HepG2 (cell line): ENCODE measurements around the gene HOXD4. TPM values are rescaled to one million over a fixed set of nuclear protein-coding genes. Genes with fewer than 3 reads are reported as not detected.

Experiments
- EP300 ChIP-seq, 3 experiments: sonication (generic) in 1 of 3; formaldehyde crosslinking in 1 of 3; IDR thresholded peaks; 2 replicates each; pipeline versions ENCODE4 v1.5.1 to v1.6.1; 2011 to 2020; ENCODE audit warnings: low read depth in 2 of 3, low read length in 2 of 3, borderline replicate concordance in 1 of 3, improper control_type of control experiment in 1 of 3, mild to moderate bottlenecking in 1 of 3, missing genetic modification reagents in 1 of 3, moderate library complexity in 1 of 3
- FLYWCH1 ChIP-seq: sonication (generic); formaldehyde crosslinking; IDR thresholded peaks from 2 replicates; pipeline ENCODE4 v1.8.1; 2023; ENCODE audit warnings: mild to moderate bottlenecking, missing genetic modification reagents
- HBP1 ChIP-seq: IDR thresholded peaks from 2 replicates; pipeline ENCODE4 v1.6.1; 2016; ENCODE audit warnings: low read depth, control low read depth
- HINFP ChIP-seq: sonication (generic); formaldehyde crosslinking; IDR thresholded peaks from 2 replicates; pipeline ENCODE4 v1.4.0; 2020; ENCODE audit warnings: low read depth, mild to moderate bottlenecking, missing genetic modification reagents
- KAT7 ChIP-seq: IDR thresholded peaks from 2 replicates; pipeline ENCODE4 v1.6.1; 2018; ENCODE audit warnings: borderline replicate concordance, missing compliant biosample characterization
- KDM4B ChIP-seq: sonication (generic); formaldehyde crosslinking; IDR thresholded peaks from 2 replicates; pipeline ENCODE4 v1.4.0; 2020; ENCODE audit warnings: missing genetic modification reagents
- KDM6A ChIP-seq: IDR thresholded peaks from 2 replicates; pipeline ENCODE4 v1.6.1; 2016; ENCODE audit warnings: low read depth
- MBD4 ChIP-seq: IDR thresholded peaks from 2 replicates; pipeline ENCODE4 v1.6.1; 2012; ENCODE audit warnings: low read length, inconsistent platforms, borderline replicate concordance
- NFIB ChIP-seq: sonication (generic); formaldehyde crosslinking; IDR thresholded peaks from 2 replicates; pipeline ENCODE4 v1.9.0; 2021; ENCODE audit warnings: missing genetic modification reagents, mild to moderate bottlenecking, borderline replicate concordance
- NR3C1 ChIP-seq: sonication (generic); formaldehyde crosslinking; IDR thresholded peaks from 2 replicates; pipeline ENCODE4 v1.4.0; 2020; ENCODE audit warnings: missing genetic modification reagents
- PAWR ChIP-seq: sonication (generic); formaldehyde crosslinking; IDR thresholded peaks from 2 replicates; pipeline ENCODE4 v1.4.0; 2020; ENCODE audit warnings: missing genetic modification reagents, mild to moderate bottlenecking, borderline replicate concordance
- POLR2G ChIP-seq: fragments of 200-400 bp; formaldehyde crosslinking; IDR thresholded peaks from 2 replicates; pipeline ENCODE4 v1.6.1; 2018; ENCODE audit warnings: mild to moderate bottlenecking, low read depth, low read length, moderate library complexity
- SIN3A ChIP-seq: IDR thresholded peaks from 2 replicates; pipeline ENCODE4 v1.6.1; 2011; ENCODE audit warnings: low read depth, mild to moderate bottlenecking, control low read depth, low read length, borderline replicate concordance
- SIX4 ChIP-seq: sonication (generic); formaldehyde crosslinking; IDR thresholded peaks from 2 replicates; pipeline ENCODE4 v1.4.0; 2020; ENCODE audit warnings: missing genetic modification reagents
- SMAD3 ChIP-seq: sonication (generic); formaldehyde crosslinking; IDR thresholded peaks from 2 replicates; pipeline ENCODE4 v1.4.0; 2020; ENCODE audit warnings: missing genetic modification reagents
- SMARCC2 ChIP-seq: fragments of 450-650 bp; IDR thresholded peaks from 2 replicates; pipeline ENCODE4 v1.6.1; 2017; ENCODE audit warnings: antibody characterized with exemption, mild to moderate bottlenecking
- ZBTB1 ChIP-seq: sonication (generic); formaldehyde crosslinking; IDR thresholded peaks from 2 replicates; pipeline ENCODE4 v1.4.0; 2020; ENCODE audit warnings: missing genetic modification reagents, borderline replicate concordance
- ZBTB25 ChIP-seq: IDR thresholded peaks from 2 replicates; pipeline ENCODE4 v1.6.1; 2018; ENCODE audit warnings: missing genetic modification reagents
- ZFP36 ChIP-seq: fragments of 150-350 bp; IDR thresholded peaks from 2 replicates; pipeline ENCODE4 v1.6.1; 2018; ENCODE audit warnings: borderline replicate concordance, low read length, low read depth; ENCODE audit not compliant: partially characterized antibody
- ZNF17 ChIP-seq: sonication (generic); formaldehyde crosslinking; IDR thresholded peaks from 2 replicates; pipeline ENCODE4 v1.5.0; 2020; ENCODE audit warnings: mild to moderate bottlenecking, missing genetic modification reagents
- ZNF232 ChIP-seq: sonication (generic); formaldehyde crosslinking; IDR thresholded peaks from 2 replicates; pipeline ENCODE4 v1.4.0; 2020; ENCODE audit warnings: missing genetic modification reagents, borderline replicate concordance
- ZNF292 ChIP-seq: sonication (generic); formaldehyde crosslinking; IDR thresholded peaks from 2 replicates; pipeline ENCODE4 v1.8.1; 2022; ENCODE audit warnings: mild to moderate bottlenecking, low read depth, missing genetic modification reagents, borderline replicate concordance
- ZNF556 ChIP-seq: sonication (generic); formaldehyde crosslinking; IDR thresholded peaks from 2 replicates; pipeline ENCODE4 v1.4.0; 2020; ENCODE audit warnings: mild to moderate bottlenecking, missing genetic modification reagents, borderline replicate concordance
- ZNF569 ChIP-seq: sonication (generic); formaldehyde crosslinking; IDR thresholded peaks from 2 replicates; pipeline ENCODE4 v1.5.0; 2020; ENCODE audit warnings: mild to moderate bottlenecking, missing genetic modification reagents, moderate library complexity, borderline replicate concordance
- ZNF607 ChIP-seq: sonication (generic); formaldehyde crosslinking; IDR thresholded peaks from 2 replicates; pipeline ENCODE4 v1.5.1; 2020; ENCODE audit warnings: missing genetic modification reagents, mild to moderate bottlenecking, borderline replicate concordance
- ZNF652 ChIP-seq: IDR thresholded peaks from 2 replicates; pipeline ENCODE4 v1.6.1; 2016; ENCODE audit warnings: low read depth, borderline replicate concordance
- ZNF746 ChIP-seq: sonication (generic); formaldehyde crosslinking; IDR thresholded peaks from 2 replicates; pipeline ENCODE4 v1.8.0; 2022; ENCODE audit warnings: mild to moderate bottlenecking, missing genetic modification reagents
- ZNF75D ChIP-seq: sonication (generic); formaldehyde crosslinking; IDR thresholded peaks from 2 replicates; pipeline ENCODE4 v1.8.1; 2023; ENCODE audit warnings: missing genetic modification reagents, mild to moderate bottlenecking, borderline replicate concordance
- polyA plus RNA-seq, 8 experiments: library from polyadenylated mRNA; depleted of rRNA in 3 of 8; stranded (reverse) in 7 of 8; unstranded in 1 of 8; fragments of >200 nt; fragmentation: Illumina TruSeq in 4 of 8; extraction: Trizol in 4 of 8; gene quantifications; 2 replicates each; pipeline versions ENCODE4 v1.2.1 to v1.2.3, GENCODE V29; 2011 to 2016; ENCODE audit warnings: low read depth in 4 of 8, missing spikeins in 1 of 8, mixed read lengths in 1 of 8; ENCODE audit not compliant: insufficient read depth in 1 of 8
- total RNA-seq, 5 experiments: library from RNA; depleted of rRNA; stranded (reverse); fragments of >200 nt; fragmentation: Illumina TruSeq; extraction: Trizol; gene quantifications; 2 replicates each; pipeline ENCODE4 v1.2.3, GENCODE V29; 2016; ENCODE audit warnings: low read depth in 1 of 5

The HOXD4 gene
- total and polyA plus RNA-seq, 2 of the 13 experiments (the other 11 are each of a cell fraction or from before 2014, with no cell fraction given): not detected

- no peak for TF ChIP-seq HINFP
- no peak for TF ChIP-seq ZNF607
- TF ChIP-seq SIN3A: no peak
- TF ChIP-seq ZNF652 (CRISPR knock-in tag): no peak
- TF ChIP-seq EP300 (IDR thresholded peaks at IDR 0.05; ENCODE audit: low read depth in 2 of 2, low read length in 2 of 2): peak in 1 of 2 experiments; percentile 84; a peak in 2 of 4 replicates
- peak; percentile 72; the same call in 1 of the 2 replicates for TF ChIP-seq EP300 (CRISPR knock-in tag; IDR thresholded peaks at IDR 0.05; ENCODE audit: borderline replicate concordance)
- no peak for TF ChIP-seq ZNF556 (CRISPR knock-in tag)
- no peak for TF ChIP-seq KDM6A (CRISPR knock-in tag)
- TF ChIP-seq ZNF17 (CRISPR knock-in tag): no peak
- TF ChIP-seq ZNF232 (CRISPR knock-in tag): no peak
- TF ChIP-seq POLR2G: peak; percentile 50
- no peak for TF ChIP-seq NFIB
- no peak for TF ChIP-seq PAWR (CRISPR knock-in tag)
- no peak for TF ChIP-seq KDM4B (CRISPR knock-in tag)
- TF ChIP-seq ZNF75D: no peak
- TF ChIP-seq SIX4 (CRISPR knock-in tag): no peak
- 0 out of 2 replicates have a peak, but pooled peaks have one; percentile 18 for TF ChIP-seq SMAD3 (CRISPR knock-in tag)
- TF ChIP-seq ZNF569 (CRISPR knock-in tag): no peak
- no peak for TF ChIP-seq NR3C1 (CRISPR knock-in tag)
- no peak; the same call in 1 of the 2 replicates for TF ChIP-seq KAT7 (CRISPR knock-in tag)
- no peak for TF ChIP-seq ZBTB25 (CRISPR knock-in tag)
- TF ChIP-seq FLYWCH1 (CRISPR knock-in tag): no peak
- peak; percentile 28; the same call in 1 of the 2 replicates for TF ChIP-seq MBD4
- TF ChIP-seq ZNF746: no peak
- TF ChIP-seq HBP1 (CRISPR knock-in tag): no peak
- no peak for TF ChIP-seq SMARCC2
- no peak for TF ChIP-seq ZBTB1 (CRISPR knock-in tag)
- TF ChIP-seq ZNF292 (CRISPR knock-in tag): no peak
- no peak for TF ChIP-seq ZFP36
Observed at GRCh38 chr2:176187200-176187898, 36.0 kb downstream of the HOXD4 start (continued).
